Naive thymus-derived CD8-positive, alpha-beta T cell (primary cell): Measurements from ENCODE around the gene SHISA7. TPM values are rescaled to one million over a fixed set of nuclear protein-coding genes. Genes with fewer than 3 reads are reported as not detected.

Source experiments
- ATAC-seq, 2 donors: fragments of 150-1000 bp; cut with Tn5 transposase in 1 of 2; sonication (Bioruptor Pico), chemical (Tn5 transposase) in 1 of 2; 1 replicate in 1 of 2; 2 replicates in 1 of 2; pipeline ENCODE4 v1.10.0; 2021; ENCODE audit warnings: mild to moderate bottlenecking in 2 of 2, moderate library complexity in 2 of 2
- POLR2A ChIA-PET: fragments of 350-600 bp; sonication (Branson Sonifier 250); formaldehyde crosslinking; loops from one replicate; lab custom pipeline; 2021; ENCODE audit warnings: antibody characterized with exemption; lab: Charles Lee
- DNase-seq, 10 donors: peaks; one replicate each; pipeline versions ENCODE4 v3.0.0 to v3.0.0-alpha.2; 2020 to 2022
- H3K27ac Mint-ChIP-seq, 10 donors: one replicate each; pipeline ENCODE4 v1.8.0; 2020 to 2022; ENCODE audit warnings: mild to moderate bottlenecking in 10 of 10, mixed read lengths in 10 of 10, moderate library complexity in 4 of 10, inconsistent platforms in 1 of 10
- H3K27me3 Mint-ChIP-seq, 5 donors: one replicate each; pipeline ENCODE4 v1.8.0; 2021 to 2022; ENCODE audit warnings: mixed read lengths in 5 of 5
- H3K36me3 Mint-ChIP-seq, 3 donors: one replicate each; pipeline ENCODE4 v1.8.0; 2020 to 2022; ENCODE audit warnings: mixed read lengths in 3 of 3, mild to moderate bottlenecking in 2 of 3, inconsistent platforms in 1 of 3
- H3K4me1 Mint-ChIP-seq, 4 donors: one replicate each; pipeline ENCODE4 v1.8.0; 2021 to 2022; ENCODE audit warnings: mixed read lengths in 4 of 4
- H3K4me3 Mint-ChIP-seq, 10 donors: one replicate each; pipeline ENCODE4 v1.8.0; 2020 to 2022; ENCODE audit warnings: mild to moderate bottlenecking in 10 of 10, mixed read lengths in 10 of 10, moderate library complexity in 6 of 10, inconsistent platforms in 1 of 10
- H3K9me3 Mint-ChIP-seq, 9 donors: one replicate each; pipeline ENCODE4 v1.8.0; 2020 to 2022; ENCODE audit warnings: mixed read lengths in 9 of 9, mild to moderate bottlenecking in 3 of 9, inconsistent platforms in 1 of 9, moderate library complexity in 1 of 9
- polyA plus RNA-seq, 3 donors: library from polyadenylated mRNA; unstranded; fragments of 300-500 nt; fragmentation: Illumina TruSeq; gene quantifications; one replicate each; pipeline ENCODE4 v1.2.3, GENCODE V29; 2021
- total RNA-seq, 8 experiments: library from RNA in 2 of 8; stranded (reverse) in 2 of 8; gene quantifications; one replicate each; pipeline ENCODE4 v1.2.3 and lab custom pipeline; 2021 to 2026

Gene SHISA7
- total and polyA plus RNA-seq, 5 experiments from 2014 or later = not detected

GRCh38 chr19:55459551-55459949 lies 16.4 kb upstream of the SHISA7 start:
- H3K36me3 Mint-ChIP-seq = peaks cover 0 to 9% (median 3%) of the 10 kb centered on the region in 3 donors
- H3K27ac Mint-ChIP-seq = peak overlapping the region in 2 of 10 donors; percentile 22 to 53
- peak overlapping the region in 3 of 10 donors; percentile 89 to 94 (median 92) for H3K4me3 Mint-ChIP-seq
- H3K27me3 Mint-ChIP-seq = peaks cover 0 to 8% (median 0%) of the 10 kb centered on the region in 5 donors
- POLR2A ChIA-PET = interaction anchor here (1.1 kb wide), 1 partner anchor 52 kb away, joined by 3 read pairs; the partner anchor contains the start of gene UBE2S
- DNase-seq = no peak
- ATAC-seq = no peak
- H3K9me3 Mint-ChIP-seq = no peaks in the 10 kb centered on the region
- peaks cover 15 to 35% (median 24%) of the 10 kb centered on the region in 4 donors for H3K4me1 Mint-ChIP-seq

- H3K4me1 Mint-ChIP-seq = peaks cover 24 to 38% (median 33%) of the 10 kb centered on the region in 4 donors
- H3K27ac Mint-ChIP-seq = peak overlapping the region in 1 of 10 donors; percentile 27
- H3K36me3 Mint-ChIP-seq = peaks cover 0 to 13% (median 3%) of the 10 kb centered on the region in 3 donors
- POLR2A ChIA-PET = interaction anchor here (0.6 kb wide), 1 partner anchor 10 kb away, joined by 3 read pairs; no protein-coding TSS in a partner anchor
- H3K9me3 Mint-ChIP-seq = peaks cover 0 to 2% (median 0%) of the 10 kb centered on the region in 9 donors
- DNase-seq (no peak), ATAC-seq (no peak)
- no peak overlapping the region for H3K4me3 Mint-ChIP-seq
- peaks cover 5 to 18% (median 10%) of the 10 kb centered on the region in 5 donors for H3K27me3 Mint-ChIP-seq
Observed at GRCh38 chr19:55457683-55458457, 14.8 kb upstream of the SHISA7 start.

- Mint-ChIP-seq H3K4me1 (peaks cover 21 to 32% (median 28%) of the 10 kb centered on the region in 4 donors), H3K27ac (peak overlapping the region in 1 of 10 donors; percentile 37), H3K9me3 (peaks cover 0 to 2% (median 0%) of the 10 kb centered on the region in 9 donors), H3K27me3 (peaks cover 5 to 24% (median 14%) of the 10 kb centered on the region in 5 donors), H3K4me3 (no peak overlapping the region), H3K36me3 (peaks cover 0 to 13% (median 3%) of the 10 kb centered on the region in 3 donors)
- ATAC-seq (no peak), DNase-seq (no peak)
- POLR2A ChIA-PET = no interaction called here
Observed at GRCh38 chr19:55456347-55456746, 13.2 kb upstream of the SHISA7 start.

GRCh38 chr19:55455576-55456235 lies 12.6 kb upstream of the SHISA7 start:
- POLR2A ChIA-PET = no interaction called here
- DNase-seq (no peak), ATAC-seq (no peak)
- Mint-ChIP-seq H3K27me3 (peaks cover 5 to 24% (median 16%) of the 10 kb centered on the region in 5 donors), H3K4me3 (no peak overlapping the region), H3K36me3 (peaks cover 0 to 13% (median 3%) of the 10 kb centered on the region in 3 donors), H3K9me3 (peaks cover 0 to 2% (median 0%) of the 10 kb centered on the region in 9 donors), H3K27ac (no peak overlapping the region), H3K4me1 (peaks cover 18 to 31% (median 27%) of the 10 kb centered on the region in 4 donors)

GRCh38 chr19:55454787-55455243 lies 11.7 kb upstream of the SHISA7 start:
- no peak for ATAC-seq
- DNase-seq = peak in 7 of 10 donors; percentile 35 to 74 (median 40)
- Mint-ChIP-seq H3K27ac (no peak overlapping the region), H3K4me3 (peak overlapping the region in 2 of 10 donors; percentile 53 to 55), H3K4me1 (peaks cover 16 to 27% (median 20%) of the 10 kb centered on the region in 4 donors), H3K27me3 (peaks cover 5 to 26% (median 21%) of the 10 kb centered on the region in 5 donors), H3K9me3 (peaks cover 0 to 2% (median 0%) of the 10 kb centered on the region in 9 donors), H3K36me3 (peaks cover 0 to 16% (median 3%) of the 10 kb centered on the region in 3 donors)
- POLR2A ChIA-PET = no interaction called here

GRCh38 chr19:55453511-55454260 lies 10.6 kb upstream of the SHISA7 start:
- Mint-ChIP-seq H3K4me3 (peak overlapping the region; percentile 23 to 84 (median 66)), H3K27me3 (peaks cover 5 to 27% (median 21%) of the 10 kb centered on the region in 5 donors), H3K36me3 (peaks cover 0 to 17% (median 3%) of the 10 kb centered on the region in 3 donors), H3K4me1 (peaks cover 14 to 25% (median 19%) of the 10 kb centered on the region in 4 donors), H3K9me3 (peaks cover 0 to 2% (median 0%) of the 10 kb centered on the region in 9 donors), H3K27ac (peak overlapping the region in 4 of 10 donors; percentile 7 to 83 (median 28))
- POLR2A ChIA-PET = interaction anchor here (1.2 to 1.3 kb wide), 2 partner anchors 69 to 200 kb away, joined by 3 to 5 read pairs; partner anchors contain the start of gene TMEM238
- DNase-seq = no peak
- no peak for ATAC-seq

GRCh38 chr19:55452749-55453346 lies 9.7 kb upstream of the SHISA7 start:
- H3K27ac Mint-ChIP-seq = no peak overlapping the region
- DNase-seq = peak in 6 of 10 donors; percentile 35 to 71 (median 38)
- peak; percentile 38 to 56 for ATAC-seq
- peaks cover 14 to 25% (median 18%) of the 10 kb centered on the region in 4 donors for H3K4me1 Mint-ChIP-seq
- POLR2A ChIA-PET = interaction anchor here (1.2 to 1.3 kb wide), 2 partner anchors 68 to 199 kb away, joined by 3 to 5 read pairs; partner anchors contain the start of gene TMEM238
- H3K36me3 Mint-ChIP-seq = peaks cover 0 to 17% (median 3%) of the 10 kb centered on the region in 3 donors
- peaks cover 5 to 27% (median 21%) of the 10 kb centered on the region in 5 donors for H3K27me3 Mint-ChIP-seq
- peaks cover 0 to 2% (median 0%) of the 10 kb centered on the region in 9 donors for H3K9me3 Mint-ChIP-seq
- H3K4me3 Mint-ChIP-seq = peak overlapping the region in 9 of 10 donors; percentile 23 to 84 (median 68)

GRCh38 chr19:55451965-55452748 lies 9.1 kb upstream of the SHISA7 start:
- ATAC-seq (peak; percentile 33 to 56), DNase-seq (peak in 8 of 10 donors; percentile 34 to 79 (median 48))
- Mint-ChIP-seq H3K4me3 (peak overlapping the region in 9 of 10 donors; percentile 36 to 81 (median 75)), H3K27ac (no peak overlapping the region), H3K9me3 (peaks cover 0 to 2% (median 0%) of the 10 kb centered on the region in 9 donors), H3K36me3 (peaks cover 0 to 17% (median 3%) of the 10 kb centered on the region in 3 donors), H3K27me3 (peaks cover 5 to 27% (median 21%) of the 10 kb centered on the region in 5 donors), H3K4me1 (peaks cover 14 to 25% (median 18%) of the 10 kb centered on the region in 4 donors)
- POLR2A ChIA-PET = interaction anchor here (0.7 to 1.3 kb wide), 3 partner anchors 24 to 346 kb away, joined by 4 to 5 read pairs (median 4); partner anchors contain the start of genes TMEM238 and ZNF628

- Mint-ChIP-seq H3K27ac (peak overlapping the region in 3 of 10 donors; percentile 35 to 76 (median 50)), H3K9me3 (peaks cover 0 to 2% (median 0%) of the 10 kb centered on the region in 9 donors), H3K36me3 (peaks cover 0 to 17% (median 3%) of the 10 kb centered on the region in 3 donors), H3K27me3 (peaks cover 5 to 28% (median 21%) of the 10 kb centered on the region in 5 donors), H3K4me1 (peaks cover 14 to 25% (median 18%) of the 10 kb centered on the region in 4 donors), H3K4me3 (peak overlapping the region; percentile 44 to 81 (median 73))
- POLR2A ChIA-PET = interaction anchor here (0.7 kb wide), 2 partner anchors 25 to 347 kb away, joined by 4 read pairs; partner anchors contain the start of gene ZNF628
- DNase-seq (peak in 2 of 10 donors; percentile 20 to 24), ATAC-seq (peak; percentile 33 to 41)
Observed at GRCh38 chr19:55451163-55451964, 8.3 kb upstream of the SHISA7 start.

GRCh38 chr19:55449469-55449868 lies 6.4 kb upstream of the SHISA7 start:
- Mint-ChIP-seq H3K9me3 (peaks cover 0 to 2% (median 0%) of the 10 kb centered on the region in 9 donors), H3K36me3 (peaks cover 0 to 10% (median 0%) of the 10 kb centered on the region in 3 donors), H3K27ac (no peak overlapping the region), H3K4me3 (no peak overlapping the region), H3K27me3 (peaks cover 13 to 41% (median 26%) of the 10 kb centered on the region in 5 donors), H3K4me1 (peaks cover 14 to 25% (median 15%) of the 10 kb centered on the region in 4 donors)
- POLR2A ChIA-PET = no interaction called here
- ATAC-seq = no peak
- no peak for DNase-seq
